NOMO-1 (cell line): ENCODE measurements around the gene TMEM143.
"Not testable (repeated sequence)": the region's sequence is repeated elsewhere in the genome, so short reads cannot be mapped to it uniquely, and the experiment has no call there.

Experiments
- DNase-seq, 2 experiments: peaks; one replicate each; lab custom pipeline; 2025; ENCODE audit not compliant: unreplicated experiment in 2 of 2; lab: John Stamatoyannopoulos, UW

TMEM143 gene

GRCh38 chr19:48332351-48332661, 31.4 kb downstream of the TMEM143 start:
- no peak for DNase-seq

- peak; percentile 92 to 95 for DNase-seq
Measured at GRCh38 chr19:48330012-48330681, 33.6 kb downstream of the TMEM143 start.

GRCh38 chr19:48329167-48329891, 34.4 kb downstream of the TMEM143 start:
- peak; percentile 46 to 73 for DNase-seq

GRCh38 chr19:48325265-48325910, 38.4 kb downstream of the TMEM143 start, which contains the start of gene EMP3:
EMP3 (plus strand) TSS chr19:48325552; CDS start chr19:48326845, 1,293 bp downstream.
- DNase-seq: peak; percentile 81 to 93

GRCh38 chr19:48321622-48322591, 41.8 kb downstream of the TMEM143 start:
- peak; percentile 97 to 99 for DNase-seq

GRCh38 chr19:48321372-48321621, 42.4 kb downstream of the TMEM143 start:
- peak; percentile 87 to 92 for DNase-seq

- DNase-seq: peak; percentile 46 to 56
Measured at GRCh38 chr19:48319647-48320541, 43.8 kb downstream of the TMEM143 start.

GRCh38 chr19:48318286-48318987, 45.3 kb downstream of the TMEM143 start:
- DNase-seq: no peak

GRCh38 chr19:48317708-48317960, 46.1 kb downstream of the TMEM143 start:
- not testable (repeated sequence) for DNase-seq

GRCh38 chr19:48315712-48316111, 48.0 kb downstream of the TMEM143 start:
- DNase-seq: no peak

GRCh38 chr19:48311384-48311783, 52.4 kb downstream of the TMEM143 start:
- no peak for DNase-seq

GRCh38 chr19:48310227-48310626, 53.5 kb downstream of the TMEM143 start:
- DNase-seq: no peak

- not testable (repeated sequence) for DNase-seq
Measured at GRCh38 chr19:48309731-48310130, 54.0 kb downstream of the TMEM143 start.

- DNase-seq: no peak
Measured at GRCh38 chr19:48308631-48309586, 54.8 kb downstream of the TMEM143 start.

- no peak for DNase-seq
Measured at GRCh38 chr19:48303866-48304265, 59.9 kb downstream of the TMEM143 start.

- DNase-seq: no peak
Measured at GRCh38 chr19:48303367-48303766, 60.4 kb downstream of the TMEM143 start.

GRCh38 chr19:48302600-48302959, 61.2 kb downstream of the TMEM143 start:
- DNase-seq: no peak

GRCh38 chr19:48301886-48302599, 61.7 kb downstream of the TMEM143 start:
- DNase-seq: no peak
